GM12872 (cell line): ENCODE data around the gene CELA1.

ENCODE experiments used
- CTCF ChIP-seq: IDR thresholded peaks from 3 replicates; pipeline ENCODE4 v1.5.1; 2011; ENCODE audit warnings: low read depth, mild to moderate bottlenecking, low read length, moderate library complexity; ENCODE audit not compliant: insufficient read depth

CELA1 gene

GRCh38 chr12:51326698-51327439 is 19.6 kb downstream of the CELA1 start:
- TF ChIP-seq CTCF: no peak

- no peak for TF ChIP-seq CTCF
These were observed 21.5 kb downstream of the CELA1 start for GRCh38 chr12:51324953-51325352.

- no peak for TF ChIP-seq CTCF
These were observed 22.2 kb downstream of the CELA1 start, which contains the start of gene BIN2 for GRCh38 chr12:51323966-51324895. BIN2 (minus strand) TSS chr12:51324174; CDS start chr12:51324102, 72 bp downstream.

- peak; percentile 35; the same call in 2 of the 3 replicates for TF ChIP-seq CTCF
These were observed 23.0 kb downstream of the CELA1 start for GRCh38 chr12:51323317-51323960.

GRCh38 chr12:51322452-51322851 is 24.0 kb downstream of the CELA1 start:
- no peak for TF ChIP-seq CTCF

GRCh38 chr12:51321882-51322281 is 24.6 kb downstream of the CELA1 start:
- TF ChIP-seq CTCF: no peak
